ENCODE results near the gene SHISA3. TPM values are rescaled to one million over a fixed set of nuclear protein-coding genes. Genes with fewer than 3 reads are reported as not detected.

Gene SHISA3
- total and polyA plus RNA-seq, 2 of the 8 experiments (the other 6 are each of a cell fraction or from before 2014, with no cell fraction given) = 2.0 to 9.3 TPM

DNA sequence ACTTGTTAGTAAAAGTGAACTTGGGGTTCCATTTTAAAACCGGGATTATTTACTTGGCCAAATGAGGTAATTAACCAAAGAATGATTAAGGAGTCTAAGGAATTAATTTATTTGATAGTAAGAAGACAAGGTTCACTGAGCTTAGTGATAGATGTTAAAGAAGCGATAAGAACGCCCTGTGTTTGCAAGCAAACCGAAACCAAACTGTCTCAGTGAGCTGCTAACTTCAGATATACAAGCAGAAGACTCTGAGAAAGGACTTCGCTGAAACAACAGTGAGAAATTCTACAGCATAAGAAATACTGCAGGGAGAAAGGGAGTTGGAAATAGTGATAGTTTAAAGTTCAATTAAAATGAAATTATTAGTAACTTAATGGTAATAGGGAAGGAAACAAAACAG lies 37.6 kb upstream of the SHISA3 start (continued):
- TF ChIP-seq SIN3A (conservative IDR thresholded peaks at IDR 0.05 in 1 of 2, IDR thresholded peaks at IDR 0.05 in 1 of 2; ENCODE audit: low read depth in 1 of 2, low read length in 2 of 2) (no peak), POLR2A (IDR thresholded peaks at IDR 0.05; ENCODE audit: control extremely low read depth in 1 of 2, low read depth in 2 of 2, low read length in 2 of 2) (no peak), CHD2 (IDR thresholded peaks at IDR 0.05; ENCODE audit: low read length) (no peak), EGR1 (IDR thresholded peaks at IDR 0.05; ENCODE audit: borderline replicate concordance, low read depth, low read length) (no peak), BCL11A (IDR thresholded peaks at IDR 0.05; ENCODE audit: low read depth in 2 of 2, low read length in 2 of 2) (no peak), SP2 (IDR thresholded peaks at IDR 0.05; ENCODE audit: low read length) (no peak)
